Right forelimb (tissue), 1 donor: Measurements from ENCODE around the gene WT1.

ENCODE experiments used
- DNase-seq: peaks from one replicate; pipeline ENCODE4 v3.0.0-alpha.2; 2018

WT1 gene

GRCh38 chr11:32437495-32438345, 2.4 kb upstream of the WT1 start:
- no peak for DNase-seq

- peak; percentile 46 for DNase-seq
Observed at GRCh38 chr11:32436751-32437494, 1.6 kb upstream of the WT1 start.

GRCh38 chr11:32435942-32436750, 807 bp upstream of the WT1 start:
- DNase-seq: no peak

DNA sequence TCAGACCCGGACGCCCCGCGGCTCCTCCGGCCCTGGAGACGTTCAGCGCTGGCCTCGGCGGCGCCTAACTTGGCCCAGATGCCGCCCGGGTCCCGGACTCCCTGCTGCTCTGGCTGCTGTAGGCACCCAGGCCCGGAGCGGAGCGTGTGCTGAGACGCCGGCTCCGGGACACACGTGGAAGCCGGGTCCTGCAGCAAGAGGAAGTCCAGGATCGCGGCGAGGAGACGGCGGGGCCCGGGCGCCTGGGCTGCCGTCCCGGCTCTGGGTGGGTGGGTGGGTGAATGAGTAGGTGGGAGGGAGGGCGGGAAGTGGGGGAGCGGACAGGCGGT, 223 bp downstream of the WT1 start:
- DNase-seq: no peak

DNA sequence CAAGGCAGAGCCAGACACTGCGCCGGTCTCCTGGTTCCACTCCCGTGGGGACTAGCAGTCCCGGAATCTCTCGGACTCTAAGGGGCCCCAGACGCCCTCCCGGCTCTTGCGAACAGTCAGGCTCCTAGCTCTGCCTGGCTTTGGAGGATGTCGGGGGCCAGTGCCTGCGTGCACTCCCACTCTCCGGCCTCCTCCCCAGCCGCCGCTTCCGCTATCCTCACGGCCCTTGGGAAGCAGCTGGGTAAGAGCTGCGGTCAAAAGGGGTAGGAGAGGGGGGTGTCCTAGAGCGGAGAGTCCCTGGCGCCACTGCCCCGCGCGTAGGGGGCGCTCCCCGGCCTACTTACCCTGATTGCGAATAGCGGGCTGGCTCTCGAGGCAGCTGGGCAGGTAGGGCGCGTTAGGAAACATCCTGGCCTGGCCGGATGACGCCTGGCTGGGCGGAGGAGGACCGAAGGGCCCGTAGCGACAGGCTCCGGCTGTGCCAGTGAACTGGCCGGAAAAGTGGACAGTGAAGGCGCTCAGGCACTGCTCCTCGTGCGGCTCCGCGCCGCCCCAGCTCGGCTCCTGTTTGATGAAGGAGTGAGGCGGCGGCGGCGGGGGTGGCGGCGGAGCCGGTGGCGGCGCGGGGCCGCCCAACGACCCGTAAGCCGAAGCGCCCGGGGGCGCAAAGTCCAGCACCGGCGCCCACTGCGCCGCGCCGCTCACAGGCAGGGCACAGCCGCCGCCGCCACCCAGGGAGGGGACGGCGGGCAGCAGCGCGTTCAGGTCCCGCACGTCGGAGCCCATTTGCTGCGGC, 785 bp downstream of the WT1 start:
- DNase-seq: no peak

- DNase-seq: no peak
Observed at GRCh38 chr11:32433914-32434355, 1.4 kb downstream of the WT1 start.

DNA sequence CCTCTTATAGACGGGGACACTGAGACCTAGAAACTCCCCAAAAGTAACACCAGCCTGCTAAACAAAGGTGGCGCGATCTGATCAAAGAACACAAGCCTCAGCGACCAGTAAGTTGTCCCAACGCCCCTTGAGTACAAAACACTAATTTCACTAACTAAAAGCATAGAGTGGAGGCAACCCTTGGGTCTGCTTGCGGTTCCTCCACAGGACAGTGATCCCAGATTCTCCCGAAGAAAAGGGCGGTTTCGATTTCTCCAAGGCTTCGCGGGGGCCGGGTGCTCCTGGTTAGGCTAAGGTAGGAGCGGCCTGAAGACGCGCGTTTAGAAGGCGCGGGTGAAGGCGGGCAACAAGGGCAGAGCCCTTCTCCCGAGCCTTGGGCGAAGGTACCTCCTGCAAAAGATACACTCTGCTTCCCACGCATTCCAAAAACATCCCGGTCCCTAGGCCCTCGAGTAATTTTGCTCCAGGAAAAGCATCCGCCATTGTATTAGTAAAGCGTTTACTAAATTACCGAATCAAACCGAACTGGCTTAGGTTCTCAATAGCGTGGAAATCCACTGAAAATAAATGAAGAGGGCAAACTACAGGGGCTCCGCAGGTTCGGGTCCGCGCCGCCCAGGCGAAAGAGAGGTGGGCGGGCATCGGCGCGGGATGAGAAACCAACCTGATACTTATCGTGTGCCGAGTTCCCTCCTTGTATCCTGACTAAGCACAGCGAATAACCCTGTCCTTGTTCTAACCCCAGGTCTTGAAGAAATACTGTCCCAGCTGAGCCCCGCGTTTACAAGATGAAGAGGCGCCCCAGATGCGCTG, 2.0 kb downstream of the WT1 start:
- peak; percentile 52 for DNase-seq

- DNase-seq: no peak
Observed at GRCh38 chr11:32432565-32432964, 2.8 kb downstream of the WT1 start.

DNA sequence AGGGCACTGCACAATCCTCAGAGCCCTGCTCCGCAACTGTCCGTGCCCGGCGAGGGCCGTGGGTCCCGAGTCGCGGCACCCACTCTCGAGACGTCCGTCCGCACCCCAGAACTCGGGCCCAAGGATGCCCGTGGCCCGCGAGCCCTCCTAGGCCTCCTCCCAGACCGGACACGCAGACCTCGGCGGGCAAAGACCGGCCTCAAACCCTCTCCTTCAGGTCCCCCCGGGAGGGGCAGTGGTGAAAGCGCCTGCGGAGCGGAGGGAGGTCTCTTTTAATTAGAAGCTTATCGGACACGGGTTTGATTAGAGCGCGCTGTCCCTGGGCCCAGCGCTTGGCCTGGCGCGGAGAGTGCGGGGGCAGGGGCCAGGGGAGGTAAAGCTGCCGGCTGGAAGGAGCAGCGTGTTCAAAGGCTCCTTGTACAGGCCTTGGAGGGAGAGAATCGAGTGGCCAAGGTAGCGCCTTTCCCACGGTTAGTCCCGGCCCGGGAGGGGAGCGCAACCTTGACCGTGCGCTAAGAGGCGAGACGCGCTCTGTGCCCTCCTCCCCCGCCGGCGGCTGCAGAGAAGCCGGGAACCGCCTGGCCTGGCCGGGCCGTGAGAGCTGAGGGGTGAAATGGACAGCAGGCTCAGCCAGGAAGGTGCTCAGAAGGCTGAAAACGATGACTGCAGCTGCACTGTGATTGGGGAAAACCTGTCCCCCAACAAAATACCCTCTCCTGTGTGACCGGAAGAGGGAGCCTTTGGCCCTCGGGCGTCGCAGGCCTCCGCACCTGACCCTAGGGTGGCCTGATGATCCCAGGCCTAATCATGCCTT, 4.6 kb downstream of the WT1 start:
- DNase-seq: no peak

- DNase-seq: no peak
Observed at GRCh38 chr11:32429477-32429876, 5.9 kb downstream of the WT1 start.

- no peak for DNase-seq
Observed at GRCh38 chr11:32428665-32429303, 6.6 kb downstream of the WT1 start.

- DNase-seq: no peak
Observed at GRCh38 chr11:32427935-32428664, 7.2 kb downstream of the WT1 start.

DNA sequence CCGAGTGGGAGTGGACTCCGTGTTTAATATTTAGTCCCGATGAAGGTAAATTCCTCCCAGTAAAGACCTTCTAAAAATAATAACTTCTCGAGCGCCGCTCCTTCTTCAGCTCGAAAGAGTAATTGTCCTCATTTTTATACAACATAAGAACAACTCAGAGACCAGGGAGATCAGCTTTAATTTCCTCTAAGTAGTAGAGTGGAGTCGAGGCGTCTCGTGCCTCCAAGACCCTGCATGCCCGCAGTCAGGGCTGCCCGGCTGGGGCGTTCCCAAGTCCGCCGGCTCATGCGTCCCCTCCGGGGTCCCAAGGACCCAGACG, 7.8 kb downstream of the WT1 start:
- no peak for DNase-seq

DNA sequence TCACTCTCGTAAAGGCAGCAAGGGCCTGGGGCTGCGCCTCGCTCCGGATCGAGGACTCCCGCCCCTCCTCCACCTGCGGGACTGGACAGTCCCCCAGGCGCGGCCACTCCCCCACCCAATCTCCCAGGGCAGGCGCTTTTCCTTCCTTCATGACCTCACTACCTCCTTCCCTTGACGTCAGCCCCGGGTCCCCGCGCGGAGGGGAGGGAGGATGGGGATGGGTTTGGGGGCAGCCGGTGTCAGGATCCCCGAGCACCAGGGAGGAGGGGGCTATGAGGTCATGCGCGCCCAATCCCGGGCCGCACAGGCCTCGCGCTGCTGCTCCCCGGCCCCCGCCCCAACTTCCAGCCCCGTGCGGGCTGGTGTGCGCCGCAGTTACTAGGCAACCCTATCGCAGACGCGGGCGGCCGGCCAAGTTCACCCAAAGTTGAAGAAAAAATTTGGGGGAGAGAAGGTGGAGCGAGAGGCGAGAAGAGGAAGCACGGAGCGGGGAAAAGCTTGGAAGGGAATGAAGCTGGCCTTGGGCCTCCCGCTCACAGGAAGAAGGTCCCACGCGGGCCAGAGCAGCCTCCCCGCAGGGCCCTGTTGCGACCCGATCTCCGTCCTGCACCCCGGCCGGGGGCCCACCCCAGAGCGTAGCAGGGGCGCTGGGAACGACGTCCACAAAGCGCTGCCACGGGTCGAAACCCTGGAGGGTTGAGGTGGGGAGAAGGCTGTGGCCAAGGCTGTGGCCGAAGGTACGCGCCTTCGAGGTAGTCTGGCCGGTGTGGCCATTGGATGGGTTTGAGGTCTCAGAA, 8.3 kb downstream of the WT1 start:
- DNase-seq: no peak

DNA sequence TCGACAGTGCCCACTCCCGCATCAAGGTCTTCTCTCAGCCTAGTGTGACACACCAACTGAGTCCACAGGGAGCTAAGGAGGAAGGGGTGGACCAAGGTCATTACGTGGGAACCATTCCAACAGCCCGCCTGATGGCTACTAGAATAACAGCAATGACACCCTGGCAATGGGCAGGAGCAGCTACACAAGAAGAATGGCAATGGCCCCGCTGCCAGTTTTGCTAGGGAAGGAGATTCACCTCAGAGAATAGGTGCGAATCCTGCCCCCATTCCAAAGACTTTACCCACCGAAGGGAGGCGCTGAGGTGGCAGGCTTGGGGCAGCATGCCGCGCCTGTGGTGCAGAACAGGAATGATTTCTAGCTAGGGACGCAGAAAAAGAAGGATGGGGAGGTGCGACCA, 9.1 kb downstream of the WT1 start:
- no peak for DNase-seq

- DNase-seq: no peak
Observed at GRCh38 chr11:32425761-32426160, 9.6 kb downstream of the WT1 start.

- DNase-seq: no peak
Observed at GRCh38 chr11:32422545-32422944, 12.8 kb downstream of the WT1 start.

- DNase-seq: no peak
Observed at GRCh38 chr11:32421992-32422391, 13.3 kb downstream of the WT1 start.
